Hepatic stellate cell (primary cell): Measurements from ENCODE around the gene SPATA4.

ENCODE experiments used
- DNase-seq: peaks from one replicate; pipeline ENCODE4 v3.0.0; 2011; ENCODE audit warnings: low spot score

The SPATA4 gene

GRCh38 chr4:176189891-176190795, 5.2 kb downstream of the SPATA4 start:
- no peak for DNase-seq

GRCh38 chr4:176188654-176189053, 6.7 kb downstream of the SPATA4 start:
- no peak for DNase-seq

DNA sequence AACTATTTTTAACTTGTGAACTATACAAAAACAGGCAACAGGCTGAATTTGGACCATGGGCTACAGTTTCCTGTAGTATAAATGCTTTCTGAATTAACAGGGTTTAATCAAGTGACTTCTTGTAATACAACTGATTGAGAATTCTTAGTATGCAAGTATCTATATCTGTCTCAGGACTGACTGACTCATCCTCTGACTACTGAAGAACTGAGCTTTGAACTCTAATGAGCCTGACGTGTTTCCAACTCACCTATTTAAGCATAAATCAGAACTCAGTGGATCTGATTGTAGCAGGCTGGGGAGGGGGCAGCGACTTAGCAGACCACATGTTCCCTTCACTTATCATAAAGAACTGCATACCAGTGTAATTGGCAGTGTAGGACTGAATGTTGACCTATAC, 7.8 kb downstream of the SPATA4 start:
- DNase-seq: no peak

- no peak for DNase-seq
Observed at GRCh38 chr4:176186671-176187395, 8.6 kb downstream of the SPATA4 start.

GRCh38 chr4:176186067-176186466, 9.3 kb downstream of the SPATA4 start:
- DNase-seq: no peak

DNA sequence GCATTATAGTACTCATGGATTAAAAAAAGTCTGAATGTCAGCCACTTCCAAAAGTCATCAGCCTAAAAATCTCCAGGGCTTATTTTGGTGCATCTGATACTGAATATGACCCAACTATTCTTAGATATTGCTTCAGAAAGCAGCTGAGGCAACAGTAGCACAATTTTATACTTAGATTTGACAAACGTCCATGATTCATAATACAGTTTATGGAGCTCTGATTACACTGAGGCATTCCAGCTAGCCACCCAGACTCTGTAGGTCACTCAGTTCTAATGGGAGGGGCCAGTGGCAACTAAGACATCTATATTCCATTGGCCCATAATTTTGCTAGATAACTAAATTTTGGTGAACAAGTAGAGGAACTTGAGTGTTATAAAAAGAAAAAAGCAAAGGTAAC, 10.3 kb downstream of the SPATA4 start:
- DNase-seq: peak; percentile 56

- DNase-seq: no peak
Observed at GRCh38 chr4:176163041-176163440, 32.3 kb downstream of the SPATA4 start.

GRCh38 chr4:176156656-176157055, 38.7 kb downstream of the SPATA4 start:
- no peak for DNase-seq

DNA sequence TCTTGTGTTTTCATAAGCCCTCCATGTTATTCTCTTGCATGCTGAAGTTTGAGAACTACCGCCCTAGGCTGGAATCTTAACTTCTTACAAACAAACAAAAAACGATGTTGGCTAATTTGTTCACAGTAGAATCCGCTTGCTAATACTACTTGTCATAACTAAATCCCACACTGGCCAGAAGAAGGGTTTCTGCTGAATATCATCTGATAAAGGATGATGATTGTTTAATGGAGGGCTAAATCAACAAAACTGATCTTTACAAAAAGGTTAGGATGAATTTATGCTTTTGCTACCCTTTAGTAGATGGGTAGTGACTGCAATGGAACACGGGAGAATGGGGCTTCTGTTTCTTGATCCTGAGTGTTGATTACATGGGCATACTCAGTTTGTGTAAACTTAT, 42.3 kb downstream of the SPATA4 start:
- no peak for DNase-seq

DNA sequence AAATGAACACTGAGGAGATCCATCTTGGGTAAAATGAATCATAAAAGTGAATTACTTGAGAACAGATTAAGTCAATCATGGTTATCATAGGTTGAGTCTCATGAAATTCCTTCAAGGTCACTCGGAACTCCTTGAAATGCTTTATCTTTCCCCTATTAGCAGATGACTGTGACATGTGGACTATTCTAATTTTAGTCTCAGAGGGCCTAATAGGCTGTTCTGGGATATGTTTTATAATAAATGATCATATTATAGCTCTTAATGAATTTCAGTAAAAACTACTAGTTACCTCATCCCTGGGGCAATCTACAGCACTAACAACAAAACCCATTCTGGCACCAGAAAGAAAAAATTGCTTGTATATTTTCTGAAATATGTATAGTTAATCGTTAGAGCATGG, 44.7 kb downstream of the SPATA4 start:
- no peak for DNase-seq

GRCh38 chr4:176150356-176150682, 45.1 kb downstream of the SPATA4 start:
- peak; percentile 8 for DNase-seq

DNA sequence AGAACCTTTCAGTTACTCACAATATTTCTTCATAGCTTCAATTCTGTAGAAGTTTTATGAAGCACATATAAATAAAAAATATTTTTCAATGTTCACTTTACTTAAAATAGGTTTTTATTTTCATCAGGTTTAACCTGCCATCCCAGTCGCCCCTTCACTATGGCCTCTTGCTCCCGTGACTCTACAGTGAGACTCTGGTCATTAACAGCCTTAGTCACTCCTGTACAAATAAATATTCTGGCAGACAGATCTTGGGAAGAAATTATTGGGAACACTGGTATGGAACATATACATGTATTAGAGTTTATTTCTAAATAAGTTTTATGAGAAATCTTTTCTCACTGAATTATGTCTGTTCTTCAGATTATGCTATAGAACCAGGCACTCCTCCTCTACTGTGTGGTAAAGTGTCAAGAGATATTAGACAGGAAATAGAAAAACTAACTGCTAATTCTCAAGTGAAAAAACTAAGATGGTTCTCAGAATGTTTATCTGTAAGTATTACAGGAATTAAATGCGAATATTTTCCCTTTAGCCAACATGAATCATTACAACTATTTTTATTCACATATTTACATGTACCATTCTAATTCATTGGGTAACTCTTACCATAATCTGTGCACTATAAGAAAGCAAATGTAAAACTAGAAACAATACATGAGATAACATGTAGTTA, 45.6 kb downstream of the SPATA4 start:
- no peak for DNase-seq

DNA sequence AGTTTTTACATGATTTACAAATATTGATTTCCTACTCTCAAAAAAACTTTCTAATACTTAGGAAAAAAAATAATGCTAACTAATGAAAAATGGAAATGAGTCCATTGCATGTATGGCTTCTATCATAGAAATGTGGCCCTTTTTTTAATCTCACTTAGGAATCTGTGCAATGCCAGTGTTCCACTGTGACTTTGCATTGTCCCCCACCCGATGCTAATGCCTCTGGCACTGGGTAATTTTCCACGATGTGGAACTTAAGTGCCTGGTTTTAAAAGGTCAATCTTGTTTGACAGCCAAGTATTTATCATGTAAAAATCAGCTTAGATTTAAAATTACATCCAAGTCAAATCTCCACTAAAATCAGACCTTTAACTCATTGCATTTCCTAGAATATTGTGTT, 53.1 kb downstream of the SPATA4 start:
- DNase-seq: no peak

GRCh38 chr4:176139518-176139917, 55.9 kb downstream of the SPATA4 start:
- no peak for DNase-seq

GRCh38 chr4:176137631-176138030, 57.8 kb downstream of the SPATA4 start:
- peak; percentile 5 for DNase-seq

DNA sequence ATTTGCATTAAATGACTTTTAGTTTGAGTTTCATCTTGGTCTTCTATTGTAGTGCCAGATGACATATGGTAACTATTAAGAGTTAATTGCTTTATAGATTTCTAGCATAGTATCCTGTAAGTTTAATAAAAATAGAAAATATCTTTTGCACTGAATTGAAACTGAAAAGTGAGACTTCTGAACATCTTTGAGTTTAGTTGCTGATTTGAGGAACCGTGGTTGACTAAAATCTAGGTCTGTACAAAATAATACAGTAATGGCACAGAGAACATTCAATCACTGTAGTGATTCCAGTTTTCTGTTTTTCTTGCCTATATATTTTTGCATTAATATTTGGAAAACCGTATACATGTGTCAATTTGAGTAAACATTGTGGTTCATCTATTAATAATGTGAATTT, 60.7 kb downstream of the SPATA4 start:
- no peak for DNase-seq
